HEK293 (cell line): ENCODE results near the gene JTB.

ENCODE experiments used
- ATF2 ChIP-seq: fragments of 450-650 bp; formaldehyde crosslinking; IDR thresholded peaks from 2 replicates; pipeline ENCODE4 v1.5.1; 2016; ENCODE audit warnings: missing biosample characterization, missing genetic modification characterization, low read depth
- SCRT1 ChIP-seq: fragments of 450-650 bp; formaldehyde crosslinking; IDR thresholded peaks from 2 replicates; pipeline ENCODE4 v1.5.1; 2016; ENCODE audit warnings: missing biosample characterization, missing genetic modification characterization, borderline replicate concordance
- YY1 ChIP-seq: fragments of 450-650 bp; formaldehyde crosslinking; IDR thresholded peaks from 2 replicates; pipeline ENCODE4 v1.5.1; 2018; ENCODE audit warnings: missing biosample characterization, missing genetic modification characterization
- ZBTB44 ChIP-seq: fragments of 450-650 bp; IDR thresholded peaks from 2 replicates; pipeline ENCODE4 v1.5.1; 2018; ENCODE audit warnings: missing biosample characterization, mild to moderate bottlenecking, missing genetic modification characterization
- ZBTB8A ChIP-seq: fragments of 450-650 bp; formaldehyde crosslinking; IDR thresholded peaks from 2 replicates; pipeline ENCODE4 v1.5.1; 2016; ENCODE audit warnings: missing biosample characterization, missing genetic modification characterization
- ZFP41 ChIP-seq: fragments of 450-650 bp; formaldehyde crosslinking; IDR thresholded peaks from 2 replicates; pipeline ENCODE4 v1.5.1; 2016; ENCODE audit warnings: missing biosample characterization, missing genetic modification characterization, borderline replicate concordance
- ZNF114 ChIP-seq: fragments of 450-650 bp; formaldehyde crosslinking; IDR thresholded peaks from 2 replicates; pipeline ENCODE4 v1.5.0; 2017; ENCODE audit warnings: missing biosample characterization, missing genetic modification characterization
- ZNF174 ChIP-seq: fragments of 450-650 bp; formaldehyde crosslinking; IDR thresholded peaks from 2 replicates; pipeline ENCODE4 v1.5.0; 2017; ENCODE audit warnings: missing biosample characterization, mild to moderate bottlenecking, missing genetic modification characterization
- ZNF184 ChIP-seq: fragments of 450-650 bp; IDR thresholded peaks from 2 replicates; pipeline ENCODE4 v1.5.1; 2018; ENCODE audit warnings: missing biosample characterization, mild to moderate bottlenecking, missing genetic modification characterization
- ZNF2 ChIP-seq: fragments of 450-650 bp; formaldehyde crosslinking; IDR thresholded peaks from 2 replicates; pipeline ENCODE4 v1.5.1; 2016; ENCODE audit warnings: missing biosample characterization, missing genetic modification characterization
- ZNF202 ChIP-seq: fragments of 450-650 bp; formaldehyde crosslinking; IDR thresholded peaks from 2 replicates; pipeline ENCODE4 v1.5.1; 2016; ENCODE audit warnings: missing biosample characterization, missing genetic modification characterization, borderline replicate concordance
- ZNF221 ChIP-seq: fragments of 450-650 bp; formaldehyde crosslinking; IDR thresholded peaks from 2 replicates; pipeline ENCODE4 v1.5.1; 2017; ENCODE audit warnings: missing biosample characterization, missing genetic modification characterization, borderline replicate concordance
- ZNF292 ChIP-seq: fragments of 450-650 bp; formaldehyde crosslinking; IDR thresholded peaks from 2 replicates; pipeline ENCODE4 v1.5.1; 2016; ENCODE audit warnings: low read depth, missing biosample characterization, missing genetic modification characterization, borderline replicate concordance
- ZNF302 ChIP-seq: fragments of 450-650 bp; formaldehyde crosslinking; IDR thresholded peaks from 2 replicates; pipeline ENCODE4 v1.5.1; 2016; ENCODE audit warnings: missing biosample characterization, missing genetic modification characterization, low read depth
- ZNF37A ChIP-seq: fragments of 450-650 bp; IDR thresholded peaks from 2 replicates; pipeline ENCODE4 v1.5.1; 2018; ENCODE audit warnings: missing biosample characterization, missing genetic modification characterization
- ZNF473 ChIP-seq: fragments of 450-650 bp; formaldehyde crosslinking; IDR thresholded peaks from 2 replicates; pipeline ENCODE4 v1.5.1; 2017; ENCODE audit warnings: missing biosample characterization, missing genetic modification characterization
- ZNF488 ChIP-seq: fragments of 450-650 bp; formaldehyde crosslinking; IDR thresholded peaks from 2 replicates; pipeline ENCODE4 v1.5.1; 2016; ENCODE audit warnings: missing biosample characterization, missing genetic modification characterization
- ZNF571 ChIP-seq: fragments of 450-650 bp; formaldehyde crosslinking; IDR thresholded peaks from 2 replicates; pipeline ENCODE4 v1.5.0; 2017; ENCODE audit warnings: missing biosample characterization, missing genetic modification characterization
- ZNF585B ChIP-seq: fragments of 450-650 bp; formaldehyde crosslinking; IDR thresholded peaks from 2 replicates; pipeline ENCODE4 v1.5.1; 2016; ENCODE audit warnings: missing biosample characterization, missing genetic modification characterization
- ZNF658 ChIP-seq: fragments of 450-650 bp; formaldehyde crosslinking; IDR thresholded peaks from 2 replicates; pipeline ENCODE4; 2016; ENCODE audit warnings: missing biosample characterization, missing genetic modification characterization
- ZNF677 ChIP-seq: fragments of 450-650 bp; IDR thresholded peaks from 2 replicates; pipeline ENCODE4 v1.5.0; 2018; ENCODE audit warnings: missing biosample characterization, mild to moderate bottlenecking, missing genetic modification characterization, moderate library complexity
- ZNF692 ChIP-seq: fragments of 450-650 bp; formaldehyde crosslinking; IDR thresholded peaks from 2 replicates; pipeline ENCODE4 v1.5.1; 2016; ENCODE audit warnings: missing biosample characterization, missing genetic modification characterization
- ZNF785 ChIP-seq: fragments of 450-650 bp; formaldehyde crosslinking; IDR thresholded peaks from 2 replicates; pipeline ENCODE4 v1.5.1; 2016; ENCODE audit warnings: missing biosample characterization, missing genetic modification characterization
- ZNF792 ChIP-seq: fragments of 450-650 bp; formaldehyde crosslinking; IDR thresholded peaks from 2 replicates; pipeline ENCODE4 v1.5.1; 2016; ENCODE audit warnings: missing biosample characterization, missing genetic modification characterization
- ZSCAN16 ChIP-seq: fragments of 450-650 bp; formaldehyde crosslinking; IDR thresholded peaks from 2 replicates; pipeline ENCODE4 v1.5.1; 2016; ENCODE audit warnings: missing biosample characterization, missing genetic modification characterization
- ZSCAN30 ChIP-seq: fragments of 450-650 bp; IDR thresholded peaks from 2 replicates; pipeline ENCODE4 v1.5.1; 2018; ENCODE audit warnings: missing biosample characterization, mild to moderate bottlenecking, missing genetic modification characterization, moderate library complexity
- TF ChIP-seq, protein P1 (sequence below): fragments of 450-650 bp; IDR thresholded peaks from 2 replicates; pipeline ENCODE4 v1.5.1; 2018; ENCODE audit warnings: missing biosample characterization, missing genetic modification characterization
- TF ChIP-seq, protein P2 (sequence below): fragments of 450-650 bp; formaldehyde crosslinking; IDR thresholded peaks from 2 replicates; pipeline ENCODE4 v1.5.1; 2017; ENCODE audit warnings: missing biosample characterization, missing genetic modification characterization
- TF ChIP-seq, protein P3 (sequence below): fragments of 450-650 bp; formaldehyde crosslinking; IDR thresholded peaks from 2 replicates; pipeline ENCODE4 v1.5.0; 2017; ENCODE audit warnings: missing biosample characterization, missing genetic modification characterization, borderline replicate concordance

The JTB gene

GRCh38 chr1:153977250-153978240, at the start of gene JTB (continued):
- TF ChIP-seq ZNF114 (tag by site-specific recombination) (no peak), ZNF2 (tag by site-specific recombination) (peak; percentile 88; the same call in 1 of the 2 replicates), ZNF302 (tag by site-specific recombination) (no peak), ZNF571 (tag by site-specific recombination) (no peak), ZNF585B (no peak), ZNF37A (tag by site-specific recombination) (no peak), ZBTB8A (tag by site-specific recombination) (peak; percentile 95), ZNF292 (tag by site-specific recombination) (no peak), ZBTB44 (tag by site-specific recombination) (no peak), ZNF174 (tag by site-specific recombination) (no peak), ZFP41 (tag by site-specific recombination) (no peak), ZNF692 (no peak), ZNF488 (tag by site-specific recombination) (no peak), ATF2 (no peak), ZNF473 (no peak), ZNF221 (tag by site-specific recombination) (no peak), ZNF184 (no peak), ZNF792 (tag by site-specific recombination) (no peak), ZSCAN30 (tag by site-specific recombination) (no peak), ZNF677 (tag by site-specific recombination) (no peak), YY1 (tag by site-specific recombination) (peak; percentile 85), ZNF785 (tag by site-specific recombination) (no peak), ZNF202 (no peak), ZNF658 (tag by site-specific recombination) (no peak), SCRT1 (tag by site-specific recombination) (peak; percentile 91; the same call in 1 of the 2 replicates), ZSCAN16 (tag by site-specific recombination) (no peak)
- TF ChIP-seq, protein P1, sequence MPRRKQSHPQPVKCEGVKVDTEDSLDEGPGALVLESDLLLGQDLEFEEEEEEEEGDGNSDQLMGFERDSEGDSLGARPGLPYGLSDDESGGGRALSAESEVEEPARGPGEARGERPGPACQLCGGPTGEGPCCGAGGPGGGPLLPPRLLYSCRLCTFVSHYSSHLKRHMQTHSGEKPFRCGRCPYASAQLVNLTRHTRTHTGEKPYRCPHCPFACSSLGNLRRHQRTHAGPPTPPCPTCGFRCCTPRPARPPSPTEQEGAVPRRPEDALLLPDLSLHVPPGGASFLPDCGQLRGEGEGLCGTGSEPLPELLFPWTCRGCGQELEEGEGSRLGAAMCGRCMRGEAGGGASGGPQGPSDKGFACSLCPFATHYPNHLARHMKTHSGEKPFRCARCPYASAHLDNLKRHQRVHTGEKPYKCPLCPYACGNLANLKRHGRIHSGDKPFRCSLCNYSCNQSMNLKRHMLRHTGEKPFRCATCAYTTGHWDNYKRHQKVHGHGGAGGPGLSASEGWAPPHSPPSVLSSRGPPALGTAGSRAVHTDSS (tag by site-specific recombination): no peak
- TF ChIP-seq, protein P2, sequence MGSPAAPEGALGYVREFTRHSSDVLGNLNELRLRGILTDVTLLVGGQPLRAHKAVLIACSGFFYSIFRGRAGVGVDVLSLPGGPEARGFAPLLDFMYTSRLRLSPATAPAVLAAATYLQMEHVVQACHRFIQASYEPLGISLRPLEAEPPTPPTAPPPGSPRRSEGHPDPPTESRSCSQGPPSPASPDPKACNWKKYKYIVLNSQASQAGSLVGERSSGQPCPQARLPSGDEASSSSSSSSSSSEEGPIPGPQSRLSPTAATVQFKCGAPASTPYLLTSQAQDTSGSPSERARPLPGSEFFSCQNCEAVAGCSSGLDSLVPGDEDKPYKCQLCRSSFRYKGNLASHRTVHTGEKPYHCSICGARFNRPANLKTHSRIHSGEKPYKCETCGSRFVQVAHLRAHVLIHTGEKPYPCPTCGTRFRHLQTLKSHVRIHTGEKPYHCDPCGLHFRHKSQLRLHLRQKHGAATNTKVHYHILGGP: no peak
- TF ChIP-seq, protein P3, sequence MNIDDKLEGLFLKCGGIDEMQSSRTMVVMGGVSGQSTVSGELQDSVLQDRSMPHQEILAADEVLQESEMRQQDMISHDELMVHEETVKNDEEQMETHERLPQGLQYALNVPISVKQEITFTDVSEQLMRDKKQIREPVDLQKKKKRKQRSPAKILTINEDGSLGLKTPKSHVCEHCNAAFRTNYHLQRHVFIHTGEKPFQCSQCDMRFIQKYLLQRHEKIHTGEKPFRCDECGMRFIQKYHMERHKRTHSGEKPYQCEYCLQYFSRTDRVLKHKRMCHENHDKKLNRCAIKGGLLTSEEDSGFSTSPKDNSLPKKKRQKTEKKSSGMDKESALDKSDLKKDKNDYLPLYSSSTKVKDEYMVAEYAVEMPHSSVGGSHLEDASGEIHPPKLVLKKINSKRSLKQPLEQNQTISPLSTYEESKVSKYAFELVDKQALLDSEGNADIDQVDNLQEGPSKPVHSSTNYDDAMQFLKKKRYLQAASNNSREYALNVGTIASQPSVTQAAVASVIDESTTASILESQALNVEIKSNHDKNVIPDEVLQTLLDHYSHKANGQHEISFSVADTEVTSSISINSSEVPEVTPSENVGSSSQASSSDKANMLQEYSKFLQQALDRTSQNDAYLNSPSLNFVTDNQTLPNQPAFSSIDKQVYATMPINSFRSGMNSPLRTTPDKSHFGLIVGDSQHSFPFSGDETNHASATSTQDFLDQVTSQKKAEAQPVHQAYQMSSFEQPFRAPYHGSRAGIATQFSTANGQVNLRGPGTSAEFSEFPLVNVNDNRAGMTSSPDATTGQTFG (tag by site-specific recombination): no peak
